K562 (cell line): Measurements from ENCODE around the gene PELI1. TPM values are rescaled to one million over a fixed set of nuclear protein-coding genes. Genes with fewer than 3 reads are reported as not detected.

Experiments
- ATAC-seq: fragments of 200-7000 bp; cut with Tn5 transposase; 3 replicates; pipeline ENCODE4 v1.9.1; 2020; ENCODE audit warnings: moderate library complexity
- BruUV-seq: library from RNA; stranded (reverse); fragments of 400-500 nt; replicated peaks from 2 replicates; lab custom pipeline; 2021; lab: Mats Ljungman, UMichigan
- CTCF ChIA-PET: fragments of 300-600 bp; formaldehyde crosslinking; extraction: SDS; loops from one replicate; lab custom pipeline; 2021; ENCODE audit warnings: low intra/inter-chr PET ratio; lab: Yijun Ruan, JAX
- POLR2A ChIA-PET: fragments of 300-600, 350-650 bp; sonication (Branson Sonifier 250); formaldehyde crosslinking; extraction: SDS; loops from one replicate; lab custom pipeline; 2021; ENCODE audit warnings: antibody characterized with exemption, inconsistent platforms; lab: Yijun Ruan, JAX
- DNase-seq, 4 experiments: peaks; one replicate each; pipeline versions ENCODE4 v3.0.0 to v3.0.0-alpha.2; 2011 to 2018; ENCODE audit warnings: low spot score in 3 of 4, mixed read lengths in 3 of 4; ENCODE audit errors: extremely low read depth in 1 of 4
- FAIRE-seq: peaks from 2 replicates; lab custom pipeline; 2011; peaks lifted over from hg19 to GRCh38; lab: Jason Lieb, UNC
- H2AFZ ChIP-seq: 2 replicates; pipeline ENCODE4 v1.6.0; 2011; ENCODE audit warnings: low read depth, low read length, control low read depth, inconsistent platforms
- H3K27ac ChIP-seq: fragments of 200-600 bp; 3 replicates; pipeline ENCODE4 v1.8.0; 2011; ENCODE audit warnings: low read depth, mild to moderate bottlenecking, control low read depth, inconsistent platforms, low read length, moderate library complexity, mixed read lengths; ENCODE audit errors: extremely low read depth
- H3K27me3 ChIP-seq, 2 experiments: fragments of 300-600 bp in 1 of 2; 2 replicates in 1 of 2; 3 replicates in 1 of 2; pipeline versions ENCODE4 v1.6.0 to v1.8.0; 2011; ENCODE audit warnings: inconsistent platforms in 2 of 2, low read length in 2 of 2, mild to moderate bottlenecking in 1 of 2, mixed read lengths in 1 of 2, moderate library complexity in 1 of 2; ENCODE audit not compliant: control insufficient read depth in 2 of 2, insufficient read depth in 2 of 2
- H3K36me3 ChIP-seq: fragments of 300-600 bp; 3 replicates; pipeline ENCODE4 v1.8.0; 2011; ENCODE audit warnings: mild to moderate bottlenecking, low read length, inconsistent platforms; ENCODE audit not compliant: control insufficient read depth, insufficient read depth
- H3K4me1 ChIP-seq, 2 experiments: fragments of 200-600 bp in 1 of 2; replicated peaks in 1 of 2; 2 replicates in 1 of 2; 3 replicates in 1 of 2; pipeline versions ENCODE4 v1.5.1 to v1.8.0; 2011; ENCODE audit warnings: inconsistent platforms in 2 of 2, low read length in 2 of 2, mild to moderate bottlenecking in 1 of 2, mixed read lengths in 1 of 2, moderate library complexity in 1 of 2; ENCODE audit not compliant: control insufficient read depth in 2 of 2, insufficient read depth in 2 of 2
- H3K4me2 ChIP-seq: 2 replicates; pipeline ENCODE4 v1.6.1; 2011; ENCODE audit warnings: low read length, control low read depth, inconsistent platforms, mixed read lengths; ENCODE audit not compliant: insufficient read depth
- H3K4me3 ChIP-seq: fragments of 200-600 bp; sonication (generic), shearing (Covaris generic); 2 replicates; pipeline ENCODE4 v1.5.1; 2016; ENCODE audit warnings: control low read depth, inconsistent platforms
- H3K79me2 ChIP-seq: fragments of 200-600 bp; 3 replicates; pipeline ENCODE4 v1.8.0; 2011; ENCODE audit warnings: low read length, inconsistent platforms; ENCODE audit not compliant: control insufficient read depth, insufficient read depth
- H3K9ac ChIP-seq, 2 experiments: 2 replicates each; pipeline versions ENCODE4 v1.6.0 to v1.6.1; 2011; ENCODE audit warnings: low read depth in 2 of 2, low read length in 2 of 2, control low read depth in 1 of 2, inconsistent platforms in 1 of 2, mild to moderate bottlenecking in 1 of 2, mixed read lengths in 1 of 2; ENCODE audit not compliant: insufficient read depth in 1 of 2
- H3K9me1 ChIP-seq: one replicate; pipeline ENCODE4 v1.6.0; 2011; ENCODE audit warnings: inconsistent platforms, mild to moderate bottlenecking, low read length, moderate library complexity; ENCODE audit not compliant: control insufficient read depth, insufficient read depth
- H3K9me3 ChIP-seq: replicated peaks from 2 replicates; pipeline ENCODE4 v1.5.1; 2011; ENCODE audit warnings: low read depth, low read length, inconsistent platforms; ENCODE audit not compliant: control insufficient read depth, insufficient read depth
- H4K20me1 ChIP-seq: replicated peaks from 2 replicates; pipeline ENCODE4 v1.6.1; 2011; ENCODE audit warnings: low read length, inconsistent platforms, mixed read lengths; ENCODE audit not compliant: control insufficient read depth, insufficient read depth
- BRF2 ChIP-seq: IDR thresholded peaks from 3 replicates; pipeline ENCODE4 v1.6.1; 2011; ENCODE audit warnings: borderline replicate concordance, mild to moderate bottlenecking; ENCODE audit not compliant: insufficient read length, insufficient read depth
- ETV5 ChIP-seq: sonication (generic); formaldehyde crosslinking; IDR thresholded peaks from 2 replicates; pipeline ENCODE4 v1.4.0; 2020; ENCODE audit warnings: low read depth, mild to moderate bottlenecking, missing genetic modification reagents
- SRSF3 ChIP-seq: fragments of 200-400 bp; formaldehyde crosslinking; IDR thresholded peaks from 2 replicates; pipeline ENCODE4 v1.6.1; 2016; ENCODE audit warnings: mild to moderate bottlenecking, low read length, moderate library complexity; ENCODE audit not compliant: insufficient read depth
- WHSC1 ChIP-seq: IDR thresholded peaks from one replicate; pipeline ENCODE4 v1.6.1; 2012; ENCODE audit warnings: low read length, control low read depth, inconsistent platforms
- XRCC4 ChIP-seq: IDR thresholded peaks from one replicate; pipeline ENCODE4 v1.6.1; 2011; ENCODE audit not compliant: insufficient read depth, insufficient read length; ENCODE audit errors: extremely low read depth
- WGBS: fragments of 100-300 bp; shearing (Covaris generic); methylation state at CpG from one replicate; pipeline ENCODE4 v1.1.6; 2016; ENCODE audit warnings: low coverage, mixed read lengths; ENCODE audit not compliant: insufficient coverage; ENCODE audit errors: missing lambda C conversion rate; 5-methylcytosine and 5-hydroxymethylcytosine counted together
- in situ Hi-C: fragments of 300-500 bp; cut with MboI; formaldehyde crosslinking; loops from 4 replicates; pipeline ENCODE4 v1.15.0; 2018; ENCODE audit warnings: inconsistent platforms, mixed read lengths
- intact Hi-C: fragments of 100-400 bp; cut with micrococcal nuclease; formaldehyde crosslinking; loops from 2 replicates; pipeline ENCODE4 v1.14.2; 2022
- polyA plus RNA-seq, 8 experiments: library from polyadenylated mRNA; depleted of rRNA in 4 of 8; stranded (reverse) in 5 of 8; unstranded in 3 of 8; fragments of >200 nt; fragmentation: Nextera tagmentation in 2 of 8; fragmentation: Illumina TruSeq in 1 of 8; extraction: Ambion mirVana in 2 of 8; extraction: Trizol in 1 of 8; gene quantifications; 2 replicates each; pipeline versions ENCODE4 v1.2.1 to v1.2.3, GENCODE V29; 2011 to 2014; ENCODE audit warnings: inconsistent platforms in 1 of 8, missing spikeins in 1 of 8
- total RNA-seq, 7 experiments: library from RNA; depleted of rRNA in 6 of 7; stranded (reverse); fragments of >200 nt in 6 of 7; fragmentation: Illumina TruSeq in 2 of 7; extraction: Trizol in 2 of 7; gene quantifications; 2 replicates each; pipeline versions ENCODE4 v1.2.1 to v1.2.3, GENCODE V29; 2011 to 2021; ENCODE audit warnings: low replicate concordance in 1 of 7

Gene PELI1
- total and polyA plus RNA-seq, 9 of the 15 experiments (the other 6 are each of a cell fraction or from before 2014, with no cell fraction given): 3.3 to 19.2 (median 12.5) TPM

GRCh38 chr2:64085936-64086335 lies 58.3 kb downstream of the PELI1 start:
- peaks cover 0 to 18% of the 10 kb centered on the region in 2 experiments; a peak in 3 of 5 replicates for H3K4me1 ChIP-seq
- in situ Hi-C loops: no loop called here
- POLR2A ChIA-PET: interaction anchor here (0.6 kb wide), 1 partner anchor 1146 kb away, joined by 3 read pairs; no protein-coding TSS in a partner anchor

More at GRCh38 chr2:64085936-64086335, 58.3 kb downstream of the PELI1 start:
- DNase-seq (no peak), FAIRE-seq (no peak)
- H3K27ac ChIP-seq: no peak overlapping the region
- H3K4me2 ChIP-seq: no peak overlapping the region
- no peak overlapping the region for H3K9ac ChIP-seq
- intact Hi-C loops: no loop called here
- H3K36me3 ChIP-seq: no peaks in the 10 kb centered on the region
- no peaks in the 10 kb centered on the region for H4K20me1 ChIP-seq
- WGBS: 22% methylated on average over 2 of the region's 2 CpGs
- no peaks in the 10 kb centered on the region for H3K79me2 ChIP-seq
- TF ChIP-seq XRCC4 (no peak), BRF2 (no peak), SRSF3 (no peak), WHSC1 (no peak), ETV5 (CRISPR knock-in tag) (no peak)
- TF ChIP-seq, all 486 proteins: peak for 0
- CTCF ChIA-PET: interaction anchor here (0.6 kb wide), 1 partner anchor 563 kb away, joined by 5 read pairs; no protein-coding TSS in a partner anchor
- Histone ChIP-seq H3K27me3 (no peaks in the 10 kb centered on the region), H2AFZ (no peak overlapping the region), H3K4me3 (no peak overlapping the region), H3K9me1 (no peaks in the 10 kb centered on the region), H3K9me3 (no peaks in the 10 kb centered on the region)
- no peak for ATAC-seq
- no TSS peak for BruUV-seq
